Measurements from ENCODE around the gene CCDC33. TPM values are rescaled to one million over a fixed set of nuclear protein-coding genes. Genes with fewer than 3 reads are reported as not detected.

Gene CCDC33
- total and polyA plus RNA-seq, 2 donors (not counting 1 experiment from before 2014, with no cell fraction given) = not detected

GRCh38 chr15:74240897-74241614, 4.9 kb downstream of the CCDC33 start:
- no peak overlapping the region for H3K4me2 ChIP-seq (replicated peaks; ENCODE audit: low read depth, low read length, poor library complexity, severe bottlenecking)

More at GRCh38 chr15:74240897-74241614, 4.9 kb downstream of the CCDC33 start:
- ChIA-PET CTCF (no interaction called here), POLR2A (no interaction called here)
- Histone ChIP-seq H2AFZ (ENCODE audit: insufficient read depth, low read depth, low read length, poor library complexity, severe bottlenecking) (no peak overlapping the region), H3K4me3 (ENCODE audit: control extremely low read depth in 1 of 5, extremely low read depth in 1 of 5, insufficient read depth in 1 of 5, low read depth in 2 of 5, low read length in 4 of 5) (no peak overlapping the region), H3K36me3 (replicated peaks in 1 of 2; ENCODE audit: control extremely low read depth in 1 of 2, control insufficient read depth in 1 of 2, extremely low read depth in 1 of 2, insufficient read depth in 2 of 2, low read length in 1 of 2) (no peaks in the 10 kb centered on the region), H3K27ac (ENCODE audit: low read length in 2 of 2) (no peak overlapping the region), H3K27me3 (replicated peaks in 1 of 4; ENCODE audit: control extremely low read depth in 1 of 4, control insufficient read depth in 3 of 4, insufficient read depth in 4 of 4, low read length in 3 of 4) (peaks cover 0 to 18% (median 5%) of the 10 kb centered on the region in 4 experiments), H3K79me2 (ENCODE audit: control insufficient read depth, insufficient read depth, low read length) (no peaks in the 10 kb centered on the region), H3K4me1 (ENCODE audit: control insufficient read depth in 2 of 2, insufficient read depth in 2 of 2, low read length in 2 of 2) (peaks cover 0 to 5% of the 10 kb centered on the region in 2 donors), H4K20me1 (ENCODE audit: control insufficient read depth, insufficient read depth, low read length, poor library complexity, severe bottlenecking) (no peaks in the 10 kb centered on the region), H3K9ac (ENCODE audit: low read length) (no peak overlapping the region), H3K9me3 (ENCODE audit: control extremely low read depth in 1 of 3, control insufficient read depth in 2 of 3, insufficient read depth in 1 of 3, low read length in 2 of 3) (no peaks in the 10 kb centered on the region)
- H3K4me3 Mint-ChIP-seq = no peak overlapping the region
- TF ChIP-seq, protein P1, sequence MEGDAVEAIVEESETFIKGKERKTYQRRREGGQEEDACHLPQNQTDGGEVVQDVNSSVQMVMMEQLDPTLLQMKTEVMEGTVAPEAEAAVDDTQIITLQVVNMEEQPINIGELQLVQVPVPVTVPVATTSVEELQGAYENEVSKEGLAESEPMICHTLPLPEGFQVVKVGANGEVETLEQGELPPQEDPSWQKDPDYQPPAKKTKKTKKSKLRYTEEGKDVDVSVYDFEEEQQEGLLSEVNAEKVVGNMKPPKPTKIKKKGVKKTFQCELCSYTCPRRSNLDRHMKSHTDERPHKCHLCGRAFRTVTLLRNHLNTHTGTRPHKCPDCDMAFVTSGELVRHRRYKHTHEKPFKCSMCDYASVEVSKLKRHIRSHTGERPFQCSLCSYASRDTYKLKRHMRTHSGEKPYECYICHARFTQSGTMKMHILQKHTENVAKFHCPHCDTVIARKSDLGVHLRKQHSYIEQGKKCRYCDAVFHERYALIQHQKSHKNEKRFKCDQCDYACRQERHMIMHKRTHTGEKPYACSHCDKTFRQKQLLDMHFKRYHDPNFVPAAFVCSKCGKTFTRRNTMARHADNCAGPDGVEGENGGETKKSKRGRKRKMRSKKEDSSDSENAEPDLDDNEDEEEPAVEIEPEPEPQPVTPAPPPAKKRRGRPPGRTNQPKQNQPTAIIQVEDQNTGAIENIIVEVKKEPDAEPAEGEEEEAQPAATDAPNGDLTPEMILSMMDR (IDR thresholded peaks at IDR 0.05) = no peak
- no peak for TF ChIP-seq EZH2 (IDR thresholded peaks at IDR 0.05; ENCODE audit: borderline replicate concordance, insufficient read depth, low read depth, low read length, poor library complexity, severe bottlenecking)
- H3K9me3 Mint-ChIP-seq (ENCODE audit: insufficient read depth) = no peaks in the 10 kb centered on the region
- peaks cover 39% of the 10 kb centered on the region for H3K27me3 Mint-ChIP-seq
- peaks cover 13% of the 10 kb centered on the region for H3K4me1 Mint-ChIP-seq
- no peak for ATAC-seq (ENCODE audit: low read depth)
- WGBS (ENCODE audit: insufficient coverage) = 76% methylated on average over 4 of the region's 4 CpGs
- intact Hi-C loops (cut with micrococcal nuclease) = no loop called here
- DNase-seq = no peak
- no peak overlapping the region for H3K27ac Mint-ChIP-seq
